ENCODE data around the gene TINCR. TPM values are rescaled to one million over a fixed set of nuclear protein-coding genes. Genes with fewer than 3 reads are reported as not detected.

Gene TINCR
- total RNA-seq, 1 donor from 2014 or later, result not detected

DNA sequence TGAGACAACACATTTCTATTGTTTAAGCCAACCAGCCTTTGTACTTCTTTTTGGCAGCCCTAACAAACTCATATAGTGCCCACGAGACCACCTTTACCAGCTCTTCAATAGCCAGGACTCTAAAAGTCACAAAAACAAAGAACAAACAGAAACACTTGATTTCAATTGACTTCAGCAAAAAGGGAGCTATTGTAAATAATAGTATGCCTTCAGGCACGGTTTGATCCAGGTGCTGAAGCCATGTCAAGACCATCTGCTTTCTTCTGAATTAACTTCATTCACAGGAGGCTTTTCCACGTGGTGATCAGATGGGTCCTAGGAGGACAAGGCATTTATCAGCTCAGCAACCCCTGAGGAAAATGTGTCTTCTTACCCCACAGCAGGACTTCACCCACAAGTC lies 53.8 kb downstream of the TINCR start:
- DNase-seq (ENCODE audit: low read depth, low spot score), result no peak

DNA sequence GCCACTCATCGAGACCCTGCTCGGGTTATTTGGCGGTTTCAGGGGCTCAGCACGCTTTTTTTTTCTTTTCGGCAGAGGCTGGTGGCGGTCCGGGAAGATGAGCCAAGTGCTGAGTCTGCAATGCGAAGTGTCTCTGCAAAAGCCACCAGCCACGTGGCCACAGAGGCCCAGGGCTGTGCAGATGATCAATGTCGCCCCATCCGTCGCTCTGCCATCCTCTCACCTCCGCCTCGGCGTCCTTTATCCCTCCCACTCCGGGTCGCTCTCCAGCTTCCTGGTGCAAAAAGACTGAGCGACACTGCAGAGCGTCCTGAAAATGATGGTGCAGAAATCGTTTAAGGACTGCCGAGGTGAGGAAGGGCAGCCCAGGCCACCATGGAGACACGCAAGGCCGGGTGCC lies 55.0 kb downstream of the TINCR start:
- DNase-seq (ENCODE audit: low read depth, low spot score), result no peak

Other genes starting within 250 kb of the TINCR start
- gene PTPRS, start 227.1 kb downstream of the TINCR start, total RNA-seq, result 11.9 and 28.0 TPM in 2 replicates
- not detected in 2 replicates for gene ZNRF4, start 112.5 kb downstream of the TINCR start, total RNA-seq
- 29.0 and 56.6 TPM in 2 replicates for gene SAFB2, start 54.8 kb upstream of the TINCR start, total RNA-seq
- gene SAFB, start 55.1 kb upstream of the TINCR start, total RNA-seq, result 68.5 and 88.1 TPM in 2 replicates
- 26.1 and 60.3 TPM in 2 replicates for gene MICOS13, start 112.6 kb upstream of the TINCR start, total RNA-seq
- gene HSD11B1L, start 113.1 kb upstream of the TINCR start, total RNA-seq, result 5.4 and 6.5 TPM in 2 replicates
- 388 and 866 TPM in 2 replicates for gene RPL36, start 122.3 kb upstream of the TINCR start, total RNA-seq
- gene LONP1, start 152.2 kb upstream of the TINCR start, total RNA-seq, result 91.4 and 116 TPM in 2 replicates
- not detected in 2 replicates for gene CATSPERD, start 152.7 kb upstream of the TINCR start, total RNA-seq
- 0.33 and 0.63 TPM in 2 replicates for gene PRR22, start 216.8 kb upstream of the TINCR start, total RNA-seq
- gene DUS3L, start 223.2 kb upstream of the TINCR start, total RNA-seq, result 32.3 and 41.7 TPM in 2 replicates
- 0.13 and 0.25 TPM in 2 replicates for gene NRTN, start 237.1 kb upstream of the TINCR start, total RNA-seq

Data from pulmonary artery endothelial cell (primary cell).